Endodermal cell (in vitro differentiated cells): Measurements from ENCODE around the gene FAIM2. TPM values are rescaled to one million over a fixed set of nuclear protein-coding genes. Genes with fewer than 3 reads are reported as not detected.

Experiments used
- DNase-seq: peaks from one replicate; pipeline ENCODE4 v3.0.0-alpha.2; 2017
- H3K27ac ChIP-seq: 2 replicates; pipeline ENCODE4 v1.5.1; 2013; ENCODE audit warnings: mild to moderate bottlenecking, low read depth, low read length, moderate library complexity
- H3K27me3 ChIP-seq: 2 replicates; pipeline ENCODE4 v1.6.1; 2013; ENCODE audit warnings: mild to moderate bottlenecking, low read length, moderate library complexity; ENCODE audit not compliant: insufficient read depth, control insufficient read depth, poor library complexity, severe bottlenecking
- H3K36me3 ChIP-seq: 2 replicates; pipeline ENCODE4 v1.7.0; 2013; ENCODE audit warnings: mild to moderate bottlenecking, low read length, moderate library complexity; ENCODE audit not compliant: control insufficient read depth, insufficient read depth
- H3K4me1 ChIP-seq: one replicate; pipeline ENCODE4 v1.7.0; 2013; ENCODE audit warnings: low read length; ENCODE audit not compliant: control insufficient read depth, insufficient read depth
- H3K4me3 ChIP-seq: 2 replicates; pipeline ENCODE4 v1.5.1; 2013; ENCODE audit warnings: mild to moderate bottlenecking, low read length, moderate library complexity
- H3K9ac ChIP-seq: 2 replicates; pipeline ENCODE4 v1.6.1; 2013; ENCODE audit warnings: mild to moderate bottlenecking, low read length, moderate library complexity; ENCODE audit not compliant: poor library complexity, severe bottlenecking; ENCODE audit errors: extremely low read depth
- H3K9me3 ChIP-seq: 2 replicates; pipeline ENCODE4 v1.6.1; 2013; ENCODE audit warnings: mild to moderate bottlenecking, low read length, moderate library complexity; ENCODE audit not compliant: control insufficient read depth
- H3K27ac Mint-ChIP-seq: 2 replicates; pipeline ENCODE4 v1.8.0; 2020; ENCODE audit warnings: mixed read lengths
- H3K27me3 Mint-ChIP-seq: 2 replicates; pipeline ENCODE4 v1.8.0; 2021; ENCODE audit warnings: mild to moderate bottlenecking, mixed read lengths; ENCODE audit not compliant: insufficient read depth
- H3K36me3 Mint-ChIP-seq: 2 replicates; pipeline ENCODE4 v1.8.0; 2020; ENCODE audit warnings: low read depth, mixed read lengths
- H3K4me1 Mint-ChIP-seq: 2 replicates; pipeline ENCODE4 v1.8.0; 2020; ENCODE audit warnings: mixed read lengths
- H3K4me3 Mint-ChIP-seq: 2 replicates; pipeline ENCODE4 v1.8.0; 2020; ENCODE audit warnings: mild to moderate bottlenecking, moderate library complexity, mixed read lengths
- H3K9me3 Mint-ChIP-seq: 2 replicates; pipeline ENCODE4 v1.8.0; 2020; ENCODE audit warnings: mild to moderate bottlenecking, mixed read lengths
- CTCF ChIP-seq: fragments of 200-600 bp; sonication (generic); conservative IDR thresholded peaks from 2 replicates; pipeline ENCODE4 v1.5.0; 2021; ENCODE audit warnings: antibody characterized with exemption, mild to moderate bottlenecking
- WGBS, 2 experiments: methylation state at CpG; one replicate each; pipeline versions ENCODE4 v1.1.5 to v1.1.7; 2013; ENCODE audit warnings: missing lambda C conversion rate in 2 of 2, mixed read lengths in 1 of 2; ENCODE audit not compliant: insufficient coverage in 1 of 2, insufficient read length in 1 of 2; 5-methylcytosine and 5-hydroxymethylcytosine counted together
- total RNA-seq, 2 donors: library from RNA; stranded (reverse); fragmentation: NEBNext Ultra II Directional in 1 of 2; extraction: Animal tissue kit (Norgen Biotek cat#: 25700) in 1 of 2; gene quantifications; 2 replicates in 1 of 2; 3 replicates in 1 of 2; pipeline ENCODE4 v1.2.1, GENCODE V29; 2021

FAIM2 gene
- total RNA-seq, 2 donors from 2014 or later: not detected

- H3K36me3 Mint-ChIP-seq: no peaks in the 10 kb centered on the region
- H3K4me3 Mint-ChIP-seq: no peak overlapping the region
These were observed 50.0 kb downstream of the FAIM2 start for GRCh38 chr12:49853671-49854070.

GRCh38 chr12:49847161-49847560 is 56.5 kb downstream of the FAIM2 start:
- Histone ChIP-seq H3K27ac (no peak overlapping the region), H3K4me3 (no peak overlapping the region), H3K4me1 (no peaks in the 10 kb centered on the region), H3K9me3 (no peaks in the 10 kb centered on the region), H3K36me3 (no peaks in the 10 kb centered on the region), H3K27me3 (peaks cover 27% of the 10 kb centered on the region), H3K9ac (no peak overlapping the region)
- no peak overlapping the region for H3K4me3 Mint-ChIP-seq
- no peak for DNase-seq
- TF ChIP-seq CTCF: no peak
- peaks cover 10% of the 10 kb centered on the region for H3K4me1 Mint-ChIP-seq
- no peak overlapping the region for H3K27ac Mint-ChIP-seq
- H3K27me3 Mint-ChIP-seq: peaks cover 60% of the 10 kb centered on the region
- WGBS, 2 experiments: 68% methylated on average over 2 of the region's 2 CpGs; no CpG with 5 or more reads in 1 of the 2 experiments
- peaks cover 2% of the 10 kb centered on the region for H3K9me3 Mint-ChIP-seq
- H3K36me3 Mint-ChIP-seq: no peaks in the 10 kb centered on the region

More at GRCh38 chr12:49853671-49854070, 50.0 kb downstream of the FAIM2 start:
- DNase-seq: no peak
- Histone ChIP-seq H3K4me1 (no peaks in the 10 kb centered on the region), H3K27ac (no peak overlapping the region), H3K4me3 (no peak overlapping the region), H3K9ac (no peak overlapping the region), H3K27me3 (peaks cover 21% of the 10 kb centered on the region), H3K9me3 (no peaks in the 10 kb centered on the region), H3K36me3 (no peaks in the 10 kb centered on the region)
- H3K27me3 Mint-ChIP-seq: peaks cover 58% of the 10 kb centered on the region
- peaks cover 11% of the 10 kb centered on the region for H3K9me3 Mint-ChIP-seq
- peaks cover 3% of the 10 kb centered on the region for H3K4me1 Mint-ChIP-seq
- TF ChIP-seq CTCF: no peak
- 73 to 79% methylated on average over 2 of the region's 2 CpGs for WGBS, 2 experiments
- no peak overlapping the region for H3K27ac Mint-ChIP-seq

- Histone ChIP-seq H3K27ac (no peak overlapping the region), H3K4me1 (no peaks in the 10 kb centered on the region), H3K27me3 (peaks cover 17% of the 10 kb centered on the region), H3K9me3 (no peaks in the 10 kb centered on the region), H3K9ac (no peak overlapping the region), H3K4me3 (no peak overlapping the region), H3K36me3 (no peaks in the 10 kb centered on the region)
- Mint-ChIP-seq H3K9me3 (peaks cover 2% of the 10 kb centered on the region), H3K4me1 (peaks cover 16% of the 10 kb centered on the region), H3K27me3 (peaks cover 51% of the 10 kb centered on the region), H3K4me3 (no peak overlapping the region), H3K27ac (no peak overlapping the region), H3K36me3 (no peaks in the 10 kb centered on the region)
- DNase-seq: no peak
- no peak for TF ChIP-seq CTCF
- WGBS, 2 experiments: 96% methylated on average over 2 of the region's 2 CpGs; no CpG with 5 or more reads in 1 of the 2 experiments
These were observed 57.7 kb downstream of the FAIM2 start for GRCh38 chr12:49846032-49846431.
